NB4 (cell line): ENCODE results near the gene CCM2.

Experiments used
- MYC ChIP-seq: IDR thresholded peaks from 2 replicates; pipeline ENCODE4 v1.6.1; 2011; ENCODE audit warnings: low read depth, low read length
- POLR2A ChIP-seq: IDR thresholded peaks from 2 replicates; pipeline ENCODE4 v1.6.1; 2011; ENCODE audit warnings: mild to moderate bottlenecking; ENCODE audit not compliant: insufficient read length; ENCODE audit errors: extremely low read depth
- TF ChIP-seq, protein P1 (sequence below): IDR thresholded peaks from one replicate; pipeline ENCODE4 v1.5.1; 2012; ENCODE audit warnings: low read depth, low read length
- TF ChIP-seq, protein P2 (sequence below): IDR thresholded peaks from 2 replicates; pipeline ENCODE4 v1.6.1; 2011; ENCODE audit warnings: low read depth, low read length

DNA sequence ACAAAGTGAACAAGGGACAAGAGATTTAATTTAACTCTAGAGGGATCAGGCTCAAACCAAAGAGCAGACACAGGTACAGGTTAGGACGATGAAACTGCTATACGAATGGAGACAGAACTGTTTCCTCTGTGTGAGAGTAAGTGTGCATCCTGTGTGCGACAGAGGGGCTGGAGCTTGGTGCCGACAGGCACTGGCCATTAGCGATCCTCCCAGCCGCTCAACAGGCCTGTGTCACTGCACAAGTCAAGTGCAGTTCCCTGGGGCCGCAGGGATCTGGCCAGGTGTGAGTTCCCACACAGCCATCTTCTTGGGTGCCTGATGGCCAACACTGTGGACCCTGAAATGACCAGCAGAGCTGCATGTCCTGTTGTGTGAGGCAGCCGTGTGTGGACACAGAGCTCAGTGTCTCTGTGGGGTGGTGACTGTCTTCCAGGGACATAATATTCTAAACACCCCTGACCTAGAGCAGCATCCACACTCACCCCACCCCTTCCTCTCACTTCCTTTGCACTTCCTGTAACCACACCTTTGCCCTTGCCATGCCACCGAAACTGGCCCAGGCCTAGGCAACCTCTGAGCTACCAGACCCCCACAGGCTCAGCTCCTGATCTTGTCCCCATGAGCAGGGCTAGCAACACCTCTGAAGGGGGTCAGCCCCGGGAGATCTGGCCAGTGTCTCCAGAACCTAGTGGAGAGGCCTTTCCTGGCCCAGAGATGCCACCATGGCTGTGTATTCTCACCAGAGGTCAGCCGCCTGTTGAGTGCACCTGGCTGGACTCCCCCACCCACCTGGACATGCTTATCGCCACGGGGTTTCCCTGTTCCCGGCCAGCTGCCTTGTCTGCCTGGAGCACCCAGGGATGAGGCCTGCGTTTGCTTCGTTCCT is 123.2 kb downstream of the CCM2 start:
- TF ChIP-seq, protein P1, sequence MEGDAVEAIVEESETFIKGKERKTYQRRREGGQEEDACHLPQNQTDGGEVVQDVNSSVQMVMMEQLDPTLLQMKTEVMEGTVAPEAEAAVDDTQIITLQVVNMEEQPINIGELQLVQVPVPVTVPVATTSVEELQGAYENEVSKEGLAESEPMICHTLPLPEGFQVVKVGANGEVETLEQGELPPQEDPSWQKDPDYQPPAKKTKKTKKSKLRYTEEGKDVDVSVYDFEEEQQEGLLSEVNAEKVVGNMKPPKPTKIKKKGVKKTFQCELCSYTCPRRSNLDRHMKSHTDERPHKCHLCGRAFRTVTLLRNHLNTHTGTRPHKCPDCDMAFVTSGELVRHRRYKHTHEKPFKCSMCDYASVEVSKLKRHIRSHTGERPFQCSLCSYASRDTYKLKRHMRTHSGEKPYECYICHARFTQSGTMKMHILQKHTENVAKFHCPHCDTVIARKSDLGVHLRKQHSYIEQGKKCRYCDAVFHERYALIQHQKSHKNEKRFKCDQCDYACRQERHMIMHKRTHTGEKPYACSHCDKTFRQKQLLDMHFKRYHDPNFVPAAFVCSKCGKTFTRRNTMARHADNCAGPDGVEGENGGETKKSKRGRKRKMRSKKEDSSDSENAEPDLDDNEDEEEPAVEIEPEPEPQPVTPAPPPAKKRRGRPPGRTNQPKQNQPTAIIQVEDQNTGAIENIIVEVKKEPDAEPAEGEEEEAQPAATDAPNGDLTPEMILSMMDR: no peak
- TF ChIP-seq POLR2A (no peak), MYC (no peak)
- TF ChIP-seq, protein P2, sequence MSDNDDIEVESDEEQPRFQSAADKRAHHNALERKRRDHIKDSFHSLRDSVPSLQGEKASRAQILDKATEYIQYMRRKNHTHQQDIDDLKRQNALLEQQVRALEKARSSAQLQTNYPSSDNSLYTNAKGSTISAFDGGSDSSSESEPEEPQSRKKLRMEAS: no peak
